Panc1 (cell line): ENCODE measurements around the gene VPS37B. TPM values are rescaled to one million over a fixed set of nuclear protein-coding genes. Genes with fewer than 3 reads are reported as not detected.

ENCODE experiments used
- ATAC-seq: fragments of 200-7000 bp; cut with Tn5 transposase; 2 replicates; pipeline ENCODE4 v1.9.1; 2020; ENCODE audit warnings: mild to moderate bottlenecking, moderate library complexity
- BruUV-seq: library from RNA; stranded (reverse); fragments of 400-500 nt; replicated peaks from 2 replicates; lab custom pipeline; 2021; lab: Mats Ljungman, UMichigan
- CTCF ChIA-PET: fragments of 300-600 bp; sonication (Branson Sonifier 250); formaldehyde crosslinking; loops from one replicate; lab custom pipeline; 2022; ENCODE audit warnings: antibody characterized with exemption; lab: Charles Lee
- POLR2A ChIA-PET: fragments of 300-600 bp; sonication (Branson Sonifier 250); formaldehyde crosslinking; loops from one replicate; lab custom pipeline; 2022; ENCODE audit warnings: antibody characterized with exemption; lab: Charles Lee
- DNase-seq: peaks from one replicate; pipeline ENCODE4 v3.0.0-alpha.2; 2010; ENCODE audit warnings: low read depth, low spot score
- H3K27ac ChIP-seq: 2 replicates; pipeline ENCODE4 v1.5.1; 2011; ENCODE audit warnings: mild to moderate bottlenecking, low read length, inconsistent platforms
- H3K27me3 ChIP-seq: fragments of 200-500 bp; sonication (Bioruptor generic); 2 replicates; pipeline ENCODE4 v1.6.0; 2014; ENCODE audit warnings: low read length, inconsistent platforms; ENCODE audit not compliant: control insufficient read depth, insufficient read depth
- H3K36me3 ChIP-seq: fragments of 200-500 bp; sonication (Bioruptor generic); 2 replicates; pipeline ENCODE4 v1.5.1; 2014; ENCODE audit warnings: inconsistent platforms, mild to moderate bottlenecking, low read length, moderate library complexity; ENCODE audit not compliant: control insufficient read depth, insufficient read depth
- H3K4me1 ChIP-seq: 2 replicates; pipeline ENCODE4 v1.5.1; 2011; ENCODE audit warnings: inconsistent platforms, mild to moderate bottlenecking, low read length, moderate library complexity; ENCODE audit not compliant: control insufficient read depth, insufficient read depth
- H3K4me3 ChIP-seq, 2 experiments: 2 replicates each; pipeline ENCODE4 v1.5.1; 2011 to 2012; ENCODE audit warnings: low read depth in 2 of 2, low read length in 2 of 2, mild to moderate bottlenecking in 2 of 2, inconsistent platforms in 1 of 2, moderate library complexity in 1 of 2
- H3K9me3 ChIP-seq: fragments of 200-500 bp; sonication (Bioruptor generic); 2 replicates; pipeline ENCODE4 v1.5.1; 2014; ENCODE audit warnings: low read depth, mild to moderate bottlenecking, inconsistent platforms, low read length, moderate library complexity; ENCODE audit not compliant: control insufficient read depth, insufficient read depth
- POLR2AphosphoS5 ChIP-seq: IDR thresholded peaks from 2 replicates; pipeline ENCODE4 v1.6.1; 2012; ENCODE audit warnings: mild to moderate bottlenecking, low read depth, low read length, moderate library complexity
- REST ChIP-seq, 2 experiments: IDR thresholded peaks; 2 replicates each; pipeline ENCODE4 v1.6.1; 2011 to 2012; ENCODE audit warnings: low read depth in 2 of 2, control low read depth in 1 of 2, low read length in 1 of 2, mild to moderate bottlenecking in 1 of 2, moderate library complexity in 1 of 2; ENCODE audit not compliant: insufficient read depth in 1 of 2
- SIN3A ChIP-seq: IDR thresholded peaks from 2 replicates; pipeline ENCODE4 v1.6.1; 2012; ENCODE audit warnings: low read depth, mild to moderate bottlenecking, low read length, moderate library complexity, borderline replicate concordance; ENCODE audit not compliant: insufficient read depth
- TCF7L2 ChIP-seq: IDR thresholded peaks from 2 replicates; pipeline ENCODE4 v1.6.1; 2011; ENCODE audit warnings: mild to moderate bottlenecking, low read depth, low read length, inconsistent platforms
- in situ Hi-C: cut with HindIII; loops from 2 replicates; pipeline ENCODE4 v1.10.0; 2016; ENCODE audit warnings: low sequenced_read_pairs, low pct_unique_long_range_greater_than_20kb
- intact Hi-C: fragments of 100-400 bp; cut with micrococcal nuclease; formaldehyde crosslinking; loops from one replicate; pipeline ENCODE4 v1.10.0; 2022; ENCODE audit not compliant: unreplicated experiment
- total RNA-seq: library from RNA; stranded (reverse); gene quantifications from one replicate; pipeline ENCODE4 v1.2.1, GENCODE V29; 2021; ENCODE audit not compliant: unreplicated experiment
- TF ChIP-seq, protein P1 (sequence below): fragments of 450-650 bp; IDR thresholded peaks from 2 replicates; pipeline ENCODE4 v1.5.1; 2017; ENCODE audit warnings: mild to moderate bottlenecking

Gene VPS37B
- total RNA-seq, 1 experiment from 2014 or later = 76.7 TPM

DNA sequence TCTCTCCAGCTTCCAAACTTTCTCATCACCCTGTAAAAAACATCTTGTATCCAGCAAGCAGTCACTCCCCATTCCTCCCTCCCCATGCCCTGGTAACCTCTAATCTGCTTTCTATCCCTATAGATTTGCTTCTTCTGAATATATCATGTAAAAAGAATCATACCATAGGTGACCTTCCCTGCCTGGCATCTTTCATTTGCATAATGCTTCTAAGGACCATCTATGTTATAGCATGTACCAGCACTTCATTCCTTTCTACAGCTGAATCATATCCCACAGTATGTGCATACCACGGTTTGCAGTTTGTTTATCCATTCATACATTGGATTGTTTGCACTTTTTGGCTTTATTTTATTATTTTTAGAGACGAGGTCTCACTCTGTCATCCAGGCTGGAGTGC, 22.9 kb upstream of the VPS37B start:
- intact Hi-C loops = no loop called here
- Histone ChIP-seq H3K36me3 (no peaks in the 10 kb centered on the region), H3K27me3 (no peaks in the 10 kb centered on the region), H3K4me3 (no peak overlapping the region), H3K4me1 (peaks cover 35% of the 10 kb centered on the region), H3K9me3 (no peaks in the 10 kb centered on the region), H3K27ac (peak overlapping the region; percentile 77)
- DNase-seq (no peak), ATAC-seq (no peak)
- CTCF ChIA-PET = interaction anchor here (0.6 kb wide), 1 partner anchor 16 kb away, joined by 3 read pairs; no protein-coding TSS in a partner anchor
- POLR2A ChIA-PET = no interaction called here
- TF ChIP-seq REST (IDR thresholded peaks at IDR 0.05; ENCODE audit: insufficient read depth in 1 of 2, low read depth in 2 of 2, low read length in 1 of 2) (no peak), TCF7L2 (no peak), POLR2AphosphoS5 (no peak), SIN3A (no peak)
- TF ChIP-seq, protein P1, sequence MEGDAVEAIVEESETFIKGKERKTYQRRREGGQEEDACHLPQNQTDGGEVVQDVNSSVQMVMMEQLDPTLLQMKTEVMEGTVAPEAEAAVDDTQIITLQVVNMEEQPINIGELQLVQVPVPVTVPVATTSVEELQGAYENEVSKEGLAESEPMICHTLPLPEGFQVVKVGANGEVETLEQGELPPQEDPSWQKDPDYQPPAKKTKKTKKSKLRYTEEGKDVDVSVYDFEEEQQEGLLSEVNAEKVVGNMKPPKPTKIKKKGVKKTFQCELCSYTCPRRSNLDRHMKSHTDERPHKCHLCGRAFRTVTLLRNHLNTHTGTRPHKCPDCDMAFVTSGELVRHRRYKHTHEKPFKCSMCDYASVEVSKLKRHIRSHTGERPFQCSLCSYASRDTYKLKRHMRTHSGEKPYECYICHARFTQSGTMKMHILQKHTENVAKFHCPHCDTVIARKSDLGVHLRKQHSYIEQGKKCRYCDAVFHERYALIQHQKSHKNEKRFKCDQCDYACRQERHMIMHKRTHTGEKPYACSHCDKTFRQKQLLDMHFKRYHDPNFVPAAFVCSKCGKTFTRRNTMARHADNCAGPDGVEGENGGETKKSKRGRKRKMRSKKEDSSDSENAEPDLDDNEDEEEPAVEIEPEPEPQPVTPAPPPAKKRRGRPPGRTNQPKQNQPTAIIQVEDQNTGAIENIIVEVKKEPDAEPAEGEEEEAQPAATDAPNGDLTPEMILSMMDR = no peak
- BruUV-seq = no TSS peak
- in situ Hi-C loops = no loop called here

DNA sequence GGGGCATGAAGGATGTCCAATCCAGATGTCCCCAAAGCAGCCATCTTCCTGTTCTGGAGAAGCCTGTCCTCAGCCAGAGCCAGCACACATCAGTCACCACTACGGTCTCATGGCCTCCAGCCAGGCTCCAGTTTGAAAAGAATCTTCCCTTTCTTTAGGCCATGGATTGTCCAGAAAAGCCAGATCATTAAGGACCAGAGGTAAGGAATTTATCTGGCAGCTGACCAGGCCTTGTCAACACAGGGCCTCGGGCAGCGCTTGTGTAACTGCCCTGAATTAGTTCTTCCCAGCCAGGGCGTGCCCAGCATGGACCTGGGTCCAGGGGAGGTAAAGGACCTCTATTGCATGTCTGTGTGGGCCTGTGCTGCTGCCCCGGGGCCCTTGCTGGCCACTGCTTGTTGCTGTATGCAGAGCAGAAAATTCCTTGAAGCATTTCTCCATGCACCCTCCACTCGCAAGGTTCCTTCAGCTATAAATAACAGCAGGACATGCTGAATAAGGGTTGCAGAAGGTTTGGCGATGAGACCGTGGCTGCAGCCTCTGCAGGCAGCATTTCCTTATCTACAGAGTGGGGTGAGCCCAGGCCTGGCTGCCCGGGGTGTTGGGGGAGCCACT, 21.7 kb upstream of the VPS37B start:
- POLR2A ChIA-PET = no interaction called here
- H3K36me3 ChIP-seq = no peaks in the 10 kb centered on the region
- H3K4me3 ChIP-seq = no peak overlapping the region
- peak overlapping the region; percentile 77 for H3K27ac ChIP-seq
- H3K27me3 ChIP-seq = no peaks in the 10 kb centered on the region
- CTCF ChIA-PET = no interaction called here
- intact Hi-C loops (no loop called here), in situ Hi-C loops (no loop called here)
- BruUV-seq = no TSS peak
- peaks cover 35% of the 10 kb centered on the region for H3K4me1 ChIP-seq
- no peaks in the 10 kb centered on the region for H3K9me3 ChIP-seq
- no peak for TF ChIP-seq SIN3A
- peak; percentile 35; the same call in 1 of the 2 replicates for TF ChIP-seq POLR2AphosphoS5
- TF ChIP-seq TCF7L2 = no peak
- TF ChIP-seq, protein P1 = no peak
- TF ChIP-seq REST (IDR thresholded peaks at IDR 0.05; ENCODE audit: insufficient read depth in 1 of 2, low read depth in 2 of 2, low read length in 1 of 2) = no peak
- DNase-seq (no peak), ATAC-seq (peak; percentile 72)
